Fibroblast of upper back skin (primary cell): ENCODE data around the gene SHPK.

ENCODE experiments used
- DNase-seq: peaks from one replicate; pipeline ENCODE4 v3.0.0-alpha.2; 2013

Gene SHPK

DNA sequence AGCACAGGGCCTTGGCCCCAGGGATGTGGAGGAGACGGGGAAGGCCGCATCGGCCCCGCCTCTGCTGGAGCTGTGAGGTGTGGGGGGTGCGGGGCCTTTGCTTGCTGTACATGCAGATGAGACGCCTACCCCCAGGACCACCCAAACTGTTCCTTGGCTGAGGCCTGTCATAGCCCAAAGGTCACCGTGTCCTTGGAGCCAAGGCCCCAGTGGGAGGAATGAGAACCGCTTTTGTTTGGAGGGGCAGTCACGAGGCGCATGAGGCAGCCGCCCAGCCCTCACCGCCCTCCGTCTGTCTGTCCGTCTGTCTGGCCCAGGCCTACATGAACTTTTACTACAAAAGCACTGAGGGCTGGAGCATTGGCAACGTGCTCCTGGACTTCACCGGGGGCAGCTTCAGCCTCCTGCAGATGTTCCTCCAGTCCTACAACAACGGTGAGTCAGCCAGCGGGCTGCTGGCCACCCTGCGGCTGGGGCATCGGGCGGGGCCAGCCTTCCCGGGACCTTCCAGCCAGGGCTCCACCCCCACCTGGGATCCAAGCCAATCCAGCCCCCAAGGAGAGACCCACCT, 23.6 kb upstream of the SHPK start:
- DNase-seq: peak; percentile 76

DNA sequence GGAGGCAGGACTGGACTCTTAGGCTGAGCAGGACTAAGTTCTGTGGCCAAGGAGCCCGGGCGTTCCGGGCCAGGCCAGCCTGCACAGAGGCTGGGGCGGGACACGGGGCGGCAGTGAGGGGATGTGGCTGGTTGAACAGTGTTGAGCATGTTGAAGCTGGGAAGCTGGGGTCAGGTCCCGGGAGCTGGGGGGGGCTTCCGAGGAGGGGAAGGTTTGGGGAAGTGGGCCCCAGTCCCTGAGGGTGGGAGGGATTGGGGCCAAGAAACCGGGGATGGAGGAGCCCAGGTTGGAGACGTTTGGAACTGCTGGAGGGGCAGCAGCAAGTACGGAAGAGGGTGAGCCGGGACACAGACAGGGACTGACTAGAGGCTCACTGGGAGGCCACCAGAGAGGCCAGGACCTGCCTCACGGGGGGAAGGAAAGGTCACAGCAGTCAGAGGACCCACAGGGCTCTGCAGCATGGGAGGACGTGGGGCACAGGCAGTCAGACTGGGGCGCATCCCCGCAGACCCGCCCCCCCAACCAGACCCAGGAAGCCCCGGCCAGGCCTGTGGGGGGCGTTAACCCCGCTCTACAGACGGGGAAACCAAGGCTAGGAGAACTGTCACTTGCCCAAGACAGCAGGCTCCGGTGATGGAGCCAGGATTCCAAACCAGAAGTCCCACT, 22.9 kb upstream of the SHPK start:
- no peak for DNase-seq

DNA sequence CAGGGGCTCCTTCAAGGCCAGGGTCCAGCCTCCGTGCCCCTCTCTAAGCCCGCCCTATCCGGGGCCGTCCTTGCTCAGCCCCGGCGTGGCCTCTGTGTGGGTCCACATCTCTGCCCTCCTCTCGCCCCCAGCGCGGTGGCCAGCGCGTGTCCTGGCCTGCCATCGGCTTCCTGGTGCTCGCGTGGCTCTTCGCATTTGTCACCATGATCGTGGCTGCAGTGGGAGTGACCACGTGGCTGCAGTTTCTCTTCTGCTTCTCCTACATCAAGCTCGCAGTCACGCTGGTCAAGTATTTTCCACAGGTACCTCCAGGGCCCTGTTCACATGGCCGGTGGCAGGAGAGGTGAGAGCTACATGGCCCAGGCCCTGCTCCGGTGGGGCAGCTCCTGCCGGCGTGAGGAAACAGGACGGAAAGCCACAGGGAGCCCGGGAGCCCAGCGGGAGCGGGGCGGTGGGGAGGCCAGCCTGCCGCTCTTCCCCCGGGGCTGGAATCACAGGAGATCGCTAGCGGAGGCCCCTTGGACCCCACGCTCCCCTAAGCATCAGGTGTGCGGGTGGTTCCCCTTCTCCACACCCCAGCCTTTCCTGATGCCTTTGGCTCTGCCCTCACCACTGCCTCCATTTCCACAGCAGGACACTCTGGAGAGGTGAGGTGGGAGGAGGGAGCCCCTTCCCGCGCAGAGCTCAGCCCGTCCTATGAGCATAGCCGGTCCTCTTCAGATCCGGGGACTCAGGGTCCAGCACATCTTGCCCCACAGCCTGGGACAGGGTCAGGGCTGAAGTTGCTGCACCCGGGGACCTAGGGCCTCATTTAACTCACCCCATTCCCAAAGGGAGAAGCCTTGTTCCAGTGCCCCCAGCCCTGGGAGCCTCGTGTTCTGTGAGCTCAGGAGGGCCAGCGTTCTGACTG, 22.1 kb upstream of the SHPK start:
- no peak for DNase-seq

DNA sequence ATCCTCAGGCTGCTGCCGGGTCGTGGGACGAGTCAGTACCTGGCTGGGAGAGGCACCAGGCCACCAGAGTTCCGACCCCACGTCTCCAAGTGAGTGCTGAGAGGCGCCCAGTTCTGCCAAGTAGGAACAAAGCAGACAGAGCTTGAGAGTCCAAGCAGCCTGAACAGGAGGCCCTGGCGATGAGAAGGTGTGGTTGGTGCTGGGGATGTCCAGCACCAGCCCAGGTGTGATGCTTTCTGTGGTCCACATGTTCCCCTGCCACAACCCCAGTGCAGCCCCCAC, 21.5 kb upstream of the SHPK start:
- DNase-seq: no peak

DNA sequence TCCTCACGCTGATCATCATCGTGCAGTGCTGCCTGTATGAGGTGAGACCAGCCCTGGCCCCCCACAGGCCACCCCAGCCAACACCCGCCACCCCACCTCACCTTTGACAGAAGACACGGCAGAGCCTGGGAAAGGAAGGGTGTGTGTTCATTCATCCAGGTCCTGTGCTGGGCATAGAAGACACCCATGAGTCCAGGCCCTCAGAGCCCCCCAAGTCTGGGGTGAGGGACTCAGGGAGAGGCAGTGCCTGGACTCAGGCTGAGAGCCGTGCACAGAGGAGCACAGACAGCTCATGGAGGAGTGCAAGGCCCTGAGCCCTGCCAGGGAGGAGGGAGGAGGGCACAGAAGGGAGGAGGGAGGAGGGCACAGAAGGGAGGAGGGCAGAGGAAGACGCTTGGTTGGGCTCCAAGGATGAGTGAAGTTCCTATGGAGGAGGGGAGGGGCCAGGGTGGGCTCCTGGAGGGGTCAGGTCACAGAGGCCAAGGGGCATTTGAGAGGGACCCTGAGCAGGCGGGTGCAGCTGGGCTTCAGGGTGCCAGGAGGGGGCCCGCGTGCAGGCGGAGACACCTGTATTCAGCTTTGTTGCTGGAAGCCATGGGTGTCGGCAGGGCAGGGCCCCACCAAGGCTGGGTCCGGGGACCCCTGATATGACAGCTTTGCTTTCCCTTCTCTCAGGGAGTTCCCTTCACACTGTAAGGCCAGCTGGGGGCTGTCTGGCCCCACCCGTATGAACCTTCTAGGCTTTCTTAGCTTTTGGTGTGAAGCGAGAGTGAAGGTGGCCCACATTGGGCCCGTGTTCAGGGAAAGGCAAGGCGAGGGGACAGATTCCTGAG, 20.9 kb upstream of the SHPK start:
- no peak for DNase-seq

DNA sequence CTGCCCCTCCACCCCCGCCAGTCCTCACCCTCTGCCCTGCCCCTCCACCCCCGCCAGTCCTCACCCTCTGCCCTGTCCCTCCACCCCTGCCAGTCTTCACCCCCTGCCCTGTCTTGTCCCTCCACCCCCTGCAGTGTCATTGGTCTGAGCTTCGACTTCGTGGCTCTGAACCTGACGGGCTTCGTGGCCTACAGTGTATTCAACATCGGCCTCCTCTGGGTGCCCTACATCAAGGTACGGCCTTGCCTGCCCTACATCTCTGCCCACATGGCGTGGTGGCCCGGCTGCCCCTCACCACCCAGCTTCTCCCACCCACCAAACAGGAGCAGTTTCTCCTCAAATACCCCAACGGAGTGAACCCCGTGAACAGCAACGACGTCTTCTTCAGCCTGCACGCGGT, 20.3 kb upstream of the SHPK start:
- DNase-seq: no peak

DNA sequence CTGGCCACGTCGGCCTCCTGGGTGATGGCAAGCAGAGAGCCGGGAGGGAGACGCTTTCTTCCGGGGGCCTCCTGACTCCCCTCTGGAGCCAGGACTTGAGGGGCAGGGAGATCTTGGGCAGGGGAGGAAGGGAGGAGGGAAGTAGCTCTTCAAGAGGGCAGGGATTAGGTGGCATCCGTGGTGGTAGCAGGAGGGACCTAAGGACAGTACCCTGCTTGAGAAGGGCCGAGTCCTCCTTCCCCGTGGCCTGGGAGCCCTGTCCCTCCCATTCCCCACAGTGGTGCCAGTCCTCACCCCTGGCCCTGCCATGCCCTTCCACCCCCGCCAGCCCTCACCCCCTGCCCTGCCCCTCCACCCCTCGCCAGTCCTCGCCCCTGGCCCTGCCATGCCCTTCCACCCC, 19.7 kb upstream of the SHPK start:
- no peak for DNase-seq

DNA sequence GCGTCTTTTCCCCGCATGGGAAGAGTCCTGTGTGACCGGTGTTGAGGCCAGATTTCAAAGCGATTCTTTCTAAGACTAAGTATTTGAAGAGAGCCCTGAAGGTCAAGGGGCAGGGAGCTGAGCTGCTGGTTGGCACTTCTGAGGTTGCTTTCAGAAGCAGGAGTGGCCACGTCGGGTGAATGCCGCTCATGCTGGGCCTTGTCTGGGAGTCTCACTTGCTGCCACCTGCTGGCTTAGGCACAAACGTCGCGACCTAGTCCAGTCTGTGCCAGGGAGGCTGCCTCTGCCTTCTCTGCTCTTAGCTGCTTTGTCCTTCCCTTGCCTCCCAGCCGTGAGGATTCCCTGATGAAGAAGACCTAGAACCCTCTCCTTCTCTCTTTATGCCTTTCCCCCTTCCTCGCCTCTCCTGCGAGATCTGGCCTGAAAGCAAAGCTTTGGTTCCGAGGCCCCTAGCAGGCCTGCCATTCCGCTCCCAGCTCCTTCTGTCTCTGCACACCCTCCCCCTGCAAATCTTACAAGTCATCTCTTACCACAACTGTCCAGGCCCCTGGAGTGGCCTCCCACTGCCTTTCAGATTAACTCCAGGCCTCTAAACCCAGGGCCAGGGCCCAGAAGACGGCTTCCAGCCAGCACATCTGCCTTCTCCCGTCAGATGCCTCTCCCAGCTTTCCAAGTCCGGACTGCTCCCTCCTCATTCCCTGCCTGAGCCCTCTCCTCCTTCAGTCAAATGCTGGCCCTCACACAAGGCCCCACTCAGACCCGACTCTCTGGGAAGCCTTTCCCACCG, 11.9 kb upstream of the SHPK start:
- peak; percentile 60 for DNase-seq

DNA sequence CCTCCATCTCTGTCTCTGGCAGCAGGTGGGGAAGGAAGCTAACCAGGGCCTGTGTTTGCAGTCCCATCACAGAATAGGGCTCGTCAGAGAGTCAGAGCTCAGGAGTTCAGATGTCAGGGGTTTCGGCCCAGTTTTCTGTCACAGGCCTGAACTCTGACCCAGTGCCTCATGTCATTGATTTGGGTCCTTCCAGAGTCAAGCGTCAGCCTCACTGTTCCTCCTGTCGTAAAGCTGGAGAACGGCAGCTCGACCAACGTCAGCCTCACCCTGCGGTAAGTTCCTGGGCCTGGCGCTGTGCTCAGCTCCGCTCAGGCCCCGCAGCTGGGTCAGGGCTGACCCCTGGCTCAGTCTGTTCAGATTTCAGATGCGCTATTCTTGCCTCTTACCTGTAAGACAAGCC, 11.2 kb upstream of the SHPK start:
- DNase-seq: no peak

DNA sequence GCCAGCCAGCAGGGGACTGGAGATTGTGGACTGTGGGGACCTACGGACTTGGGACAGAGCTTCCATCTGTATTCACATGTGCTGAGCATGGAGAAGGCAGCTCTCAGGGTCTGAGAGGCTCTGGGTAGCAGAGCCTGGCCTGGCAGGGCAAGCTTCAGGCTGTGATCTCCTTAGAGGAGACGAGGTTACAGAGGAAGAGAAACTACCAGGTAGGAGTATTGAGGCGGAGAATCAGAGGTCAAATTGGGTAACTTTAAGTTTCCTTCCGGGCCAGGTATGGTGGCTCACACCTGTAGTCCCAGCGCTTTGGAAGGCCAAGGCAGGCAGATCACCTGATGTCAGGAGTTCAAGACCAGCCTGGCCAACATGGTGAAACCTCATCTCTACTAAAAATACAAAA, 9.3 kb upstream of the SHPK start:
- DNase-seq: no peak

DNA sequence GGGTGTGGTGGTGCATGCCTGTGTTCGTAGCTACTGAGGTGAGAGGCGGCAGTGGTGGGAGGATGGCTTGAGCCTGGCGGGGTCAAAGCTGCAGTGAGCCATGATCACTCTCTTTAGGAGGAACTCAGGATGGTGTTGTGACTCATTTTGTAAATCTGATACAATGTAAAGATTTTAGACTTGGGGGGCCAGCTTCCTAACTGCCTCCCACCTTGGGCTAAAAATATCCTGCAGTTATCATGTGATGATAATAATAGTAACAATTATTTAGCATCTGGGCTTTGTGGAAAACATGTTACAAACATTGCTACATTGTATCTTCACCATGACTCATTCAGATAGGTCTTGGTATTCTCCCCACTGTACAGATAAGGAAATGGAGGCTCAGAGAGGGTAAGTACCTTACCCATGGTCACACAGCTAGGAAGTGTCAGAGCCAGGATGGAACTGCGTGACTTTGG, 7.9 kb upstream of the SHPK start:
- DNase-seq: no peak

DNA sequence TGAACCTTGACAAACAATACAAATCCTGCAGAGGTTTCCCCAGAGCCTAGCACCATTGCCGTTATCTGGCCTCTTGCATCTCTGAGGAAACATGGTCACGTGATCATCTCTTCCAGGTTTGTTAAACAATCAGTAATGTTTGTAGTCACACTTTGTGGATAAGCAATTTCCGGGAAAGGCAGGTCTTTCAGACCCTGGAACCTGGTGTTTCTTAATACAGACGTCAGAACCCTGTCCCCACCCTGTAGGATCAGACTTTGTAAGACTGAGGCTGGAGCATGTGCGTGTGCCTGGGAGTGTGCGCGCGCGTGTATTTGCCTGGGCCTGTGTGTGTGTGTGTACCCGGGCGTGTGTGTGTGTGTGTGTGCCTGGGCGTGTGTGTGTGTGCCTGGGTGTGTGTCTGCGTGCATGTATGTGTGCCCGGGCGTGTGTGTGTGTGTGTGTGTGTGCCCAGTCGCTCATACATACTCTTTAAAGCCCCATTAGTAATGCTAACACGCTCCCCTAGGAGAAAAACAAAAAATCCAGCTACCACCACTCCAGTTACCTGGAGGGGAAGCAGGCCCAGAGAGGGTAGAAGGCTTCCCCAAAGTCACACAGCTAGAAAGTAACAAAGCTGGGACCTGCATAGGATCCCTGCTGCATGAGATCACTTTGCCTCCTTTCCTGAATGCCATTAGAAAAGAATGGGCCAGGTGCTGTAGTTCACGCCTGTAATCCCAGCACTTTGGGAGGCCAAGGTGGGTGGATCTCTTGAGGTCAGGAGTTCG, 5.9 kb upstream of the SHPK start:
- no peak for DNase-seq

DNA sequence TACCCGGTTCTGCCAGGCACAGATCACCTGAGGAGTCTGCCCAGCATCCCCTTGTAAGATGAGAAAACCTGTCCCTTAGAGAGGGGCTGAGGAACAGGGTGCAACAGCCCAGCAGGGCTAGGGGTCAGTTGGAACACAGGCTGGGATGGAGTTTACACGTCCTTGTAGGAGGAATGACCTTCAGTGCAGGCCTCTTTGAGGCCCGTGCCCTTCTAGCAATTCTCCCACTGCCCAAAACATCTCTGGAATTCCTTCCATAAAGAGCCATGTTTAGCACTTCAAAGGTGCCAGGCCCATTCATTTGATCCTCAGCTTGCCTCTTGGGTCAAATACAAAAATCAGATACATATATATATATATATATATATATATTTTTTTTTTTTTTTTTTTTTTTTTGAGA, 5.0 kb upstream of the SHPK start:
- DNase-seq: no peak

DNA sequence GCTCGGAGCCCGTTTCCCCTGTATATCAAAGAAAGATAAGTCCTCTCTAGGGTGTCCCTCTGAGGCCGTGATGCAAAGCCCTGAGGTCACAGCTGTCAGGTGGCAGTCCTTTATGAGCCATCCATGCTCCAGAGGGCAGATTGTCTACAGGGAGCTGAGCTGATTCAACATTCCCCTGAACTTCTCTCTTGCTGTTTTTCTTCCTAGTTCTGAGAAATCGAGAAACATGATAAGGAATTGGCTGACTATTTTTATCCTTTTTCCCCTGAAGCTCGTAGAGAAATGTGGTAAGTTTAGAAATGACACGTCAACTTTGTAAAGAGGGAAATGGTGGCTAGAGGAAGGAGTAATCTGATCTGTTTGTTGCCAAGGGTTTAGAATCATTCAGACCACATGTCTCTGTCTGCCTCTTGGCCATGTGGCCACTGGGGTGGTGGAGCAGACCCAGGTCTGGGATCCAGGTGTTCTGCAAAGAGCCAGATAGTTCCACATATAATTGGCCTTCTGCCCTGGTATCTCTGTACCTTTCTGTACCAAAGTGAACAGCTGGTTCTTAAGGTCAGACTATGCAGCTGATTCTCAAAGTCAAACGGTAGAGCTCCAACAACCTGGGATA, 4.0 kb upstream of the SHPK start:
- DNase-seq: peak; percentile 43

DNA sequence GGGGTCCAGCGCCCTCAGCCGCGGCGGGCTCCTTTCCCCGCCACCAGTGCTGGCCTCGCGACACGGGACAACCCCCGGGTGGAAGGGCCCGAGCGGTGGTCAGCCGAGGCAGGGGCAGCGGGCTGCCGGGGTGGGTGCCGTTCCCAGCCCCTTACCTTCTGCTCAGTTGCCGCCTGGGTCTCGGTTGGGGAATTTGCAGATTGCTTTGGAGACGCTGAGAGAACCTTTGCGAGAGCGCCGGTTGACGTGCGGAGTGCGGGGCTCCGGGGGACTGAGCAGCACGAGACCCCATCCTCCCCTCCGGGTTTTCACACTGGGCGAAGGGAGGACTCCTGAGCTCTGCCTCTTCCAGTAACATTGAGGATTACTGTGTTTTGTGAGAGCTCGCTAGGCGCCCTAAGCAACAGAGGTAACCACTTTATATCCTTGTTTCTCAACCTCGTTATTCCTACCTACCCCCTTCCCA, 891 bp upstream of the SHPK start:
- DNase-seq: no peak

DNA sequence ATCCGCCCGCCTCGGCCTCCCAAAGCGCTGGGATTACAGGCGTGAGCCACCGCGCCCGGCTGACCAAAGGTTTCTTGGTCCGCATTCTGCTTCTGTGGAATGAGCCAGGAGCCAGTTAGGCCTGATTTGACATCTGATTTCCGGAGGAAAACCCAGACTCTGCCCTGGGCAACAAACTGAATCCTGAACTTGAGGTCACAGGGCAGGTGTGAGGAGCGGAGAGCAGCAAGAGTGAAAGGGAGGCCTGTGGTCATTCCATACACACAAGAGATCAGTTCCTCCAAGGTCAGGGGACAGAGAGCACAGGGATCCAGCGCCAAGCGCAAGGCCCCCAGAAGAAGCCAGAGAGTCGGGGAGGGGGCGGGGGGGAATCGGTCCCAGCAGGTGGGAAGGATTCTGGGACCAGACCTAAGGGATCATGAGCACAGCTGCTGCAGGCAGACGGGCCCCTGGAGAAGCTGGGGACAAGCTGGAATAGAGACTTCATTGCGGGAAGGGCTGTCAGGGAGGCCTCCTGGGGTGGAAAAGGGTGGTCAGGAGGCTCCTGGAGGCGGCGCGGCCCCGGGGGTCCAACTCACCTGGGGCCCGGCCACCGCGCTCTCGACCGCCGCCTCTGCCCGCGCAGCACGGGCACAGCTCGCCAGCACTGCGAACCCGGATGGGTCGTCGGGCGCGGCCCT, 436 bp downstream of the SHPK start:
- DNase-seq: no peak

DNA sequence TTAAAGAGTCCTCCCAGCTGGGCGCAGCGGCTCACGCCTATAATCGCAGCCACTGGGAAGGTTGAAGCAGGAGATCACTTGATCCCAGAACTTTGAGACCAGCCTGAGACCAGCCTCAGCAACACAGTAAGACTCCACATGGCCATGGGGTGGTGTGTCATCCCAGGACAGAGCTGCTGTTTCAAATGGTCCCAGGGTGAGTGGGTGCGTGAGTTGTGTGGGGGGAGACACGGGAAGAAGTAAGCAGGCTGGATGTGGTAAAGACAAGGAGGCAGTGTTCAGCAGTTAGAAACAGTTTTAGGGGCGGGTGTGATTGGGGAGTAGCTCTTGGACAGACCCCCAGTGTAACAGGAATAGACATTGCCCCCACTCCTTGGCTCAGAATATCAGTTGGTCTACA, 3.8 kb downstream of the SHPK start:
- DNase-seq: no peak

DNA sequence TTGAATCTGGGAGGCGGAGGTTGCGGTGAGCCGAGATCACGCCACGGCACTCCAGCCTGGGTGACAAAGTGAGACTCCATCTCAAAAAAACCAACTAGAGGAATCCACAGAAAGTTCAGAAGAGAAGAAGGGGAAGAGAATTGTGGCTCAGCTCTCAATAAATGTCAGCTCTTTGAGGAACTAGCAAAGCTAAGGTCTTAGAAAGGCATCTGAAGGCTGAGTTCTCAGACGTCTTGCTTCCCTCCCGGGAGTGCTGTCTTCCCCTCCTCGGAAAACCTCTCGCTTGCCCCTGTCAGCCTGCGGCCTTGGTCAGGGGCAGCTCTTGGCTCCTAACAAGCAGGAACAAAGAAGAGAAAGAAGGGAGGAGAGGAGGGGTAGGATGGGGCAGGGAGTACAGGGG, 5.3 kb downstream of the SHPK start:
- no peak for DNase-seq

DNA sequence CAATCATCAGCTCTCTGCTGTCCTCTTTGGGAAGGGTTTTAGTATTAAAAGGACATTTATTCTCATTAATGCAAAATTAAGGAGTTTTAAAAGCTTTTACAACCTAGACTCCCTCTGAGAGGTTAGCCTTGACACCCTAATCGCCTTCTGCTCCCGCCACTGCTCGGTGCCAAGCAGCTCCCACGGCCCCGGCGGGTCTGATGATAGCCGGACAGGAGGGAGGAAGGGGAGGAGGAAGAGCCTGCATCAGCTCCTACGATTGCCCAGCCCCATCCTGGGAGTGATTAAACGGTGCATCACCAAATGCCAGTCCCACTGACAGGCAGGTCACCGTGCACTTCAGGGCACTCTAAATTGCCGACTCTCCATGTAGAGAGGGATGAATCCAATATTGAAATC, 8.3 kb downstream of the SHPK start:
- no peak for DNase-seq
